H1 (cell line): ENCODE data around the gene SEZ6L. TPM values are rescaled to one million over a fixed set of nuclear protein-coding genes. Genes with fewer than 3 reads are reported as not detected.

ENCODE experiments used
- MAFK ChIP-seq: IDR thresholded peaks from 2 replicates; pipeline ENCODE4 v1.6.1; 2012; ENCODE audit warnings: low read depth, mild to moderate bottlenecking, improper control_type of control experiment, low read length
- NRF1 ChIP-seq: IDR thresholded peaks from 2 replicates; pipeline ENCODE4 v1.6.1; 2011; ENCODE audit warnings: mild to moderate bottlenecking, low read depth, low read length, improper control_type of control experiment
- polyA plus RNA-seq, 7 experiments: library from polyadenylated mRNA; depleted of rRNA in 3 of 7; stranded (reverse) in 5 of 7; unstranded in 2 of 7; fragments of >200 nt in 5 of 7; fragments of 200-250 nt in 2 of 7; gene quantifications; 1 replicate in 5 of 7; 2 replicates in 1 of 7; 4 replicates in 1 of 7; pipeline versions ENCODE4 v1.2.1 to v1.2.3, GENCODE V29; 2011 to 2013; ENCODE audit warnings: missing spikeins in 2 of 7, mixed read lengths in 2 of 7
- total RNA-seq: library from RNA; stranded (reverse); fragmentation: NEBNext Ultra II Directional; extraction: Animal tissue kit (Norgen Biotek cat#: 25700); gene quantifications from 2 replicates; pipeline ENCODE4 v1.2.1, GENCODE V29; 2021

Gene SEZ6L
- total and polyA plus RNA-seq, 2 of the 8 experiments (the other 6 are each of a cell fraction or from before 2014, with no cell fraction given), result 0.06 to 0.33 TPM

- TF ChIP-seq MAFK (no peak), NRF1 (no peak)
Observed at GRCh38 chr22:26324150-26324549, 154.9 kb downstream of the SEZ6L start (continued).
